Measurements from ENCODE around the gene CDH13.

The CDH13 gene

DNA sequence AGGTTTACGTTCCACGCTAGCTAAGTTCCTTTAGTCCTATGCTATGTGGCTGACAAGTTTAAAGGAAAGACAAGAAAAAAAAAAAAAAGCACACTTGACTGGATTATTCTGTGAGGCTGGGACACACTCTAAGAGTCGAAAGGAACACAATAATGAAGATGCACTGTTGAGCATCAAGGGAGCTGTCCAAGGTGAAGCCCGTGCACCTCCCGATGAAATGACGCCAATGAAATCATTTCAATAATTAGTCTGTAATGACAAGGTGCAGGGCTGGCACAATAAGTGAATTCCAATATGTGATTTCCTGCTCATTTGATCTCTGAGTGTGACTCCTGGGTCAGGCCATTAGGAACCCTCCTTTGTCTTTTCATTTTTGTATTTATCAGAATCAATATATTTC, 232.9 kb downstream of the CDH13 start:
- Histone ChIP-seq H3K27me3 (replicated peaks; ENCODE audit: control insufficient read depth, insufficient read depth, low read length) (no peaks in the 10 kb centered on the region), H3K36me3 (ENCODE audit: control insufficient read depth, insufficient read depth, low read length) (no peaks in the 10 kb centered on the region), H3K4me3 (replicated peaks; ENCODE audit: low read depth, low read length) (no peak overlapping the region)
- TF ChIP-seq, protein P1, sequence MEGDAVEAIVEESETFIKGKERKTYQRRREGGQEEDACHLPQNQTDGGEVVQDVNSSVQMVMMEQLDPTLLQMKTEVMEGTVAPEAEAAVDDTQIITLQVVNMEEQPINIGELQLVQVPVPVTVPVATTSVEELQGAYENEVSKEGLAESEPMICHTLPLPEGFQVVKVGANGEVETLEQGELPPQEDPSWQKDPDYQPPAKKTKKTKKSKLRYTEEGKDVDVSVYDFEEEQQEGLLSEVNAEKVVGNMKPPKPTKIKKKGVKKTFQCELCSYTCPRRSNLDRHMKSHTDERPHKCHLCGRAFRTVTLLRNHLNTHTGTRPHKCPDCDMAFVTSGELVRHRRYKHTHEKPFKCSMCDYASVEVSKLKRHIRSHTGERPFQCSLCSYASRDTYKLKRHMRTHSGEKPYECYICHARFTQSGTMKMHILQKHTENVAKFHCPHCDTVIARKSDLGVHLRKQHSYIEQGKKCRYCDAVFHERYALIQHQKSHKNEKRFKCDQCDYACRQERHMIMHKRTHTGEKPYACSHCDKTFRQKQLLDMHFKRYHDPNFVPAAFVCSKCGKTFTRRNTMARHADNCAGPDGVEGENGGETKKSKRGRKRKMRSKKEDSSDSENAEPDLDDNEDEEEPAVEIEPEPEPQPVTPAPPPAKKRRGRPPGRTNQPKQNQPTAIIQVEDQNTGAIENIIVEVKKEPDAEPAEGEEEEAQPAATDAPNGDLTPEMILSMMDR (IDR thresholded peaks at IDR 0.05; ENCODE audit: insufficient read depth, low read length, poor library complexity, severe bottlenecking) = no peak
- no peak for DNase-seq (ENCODE audit: extremely low read depth, insufficient read length)

DNA sequence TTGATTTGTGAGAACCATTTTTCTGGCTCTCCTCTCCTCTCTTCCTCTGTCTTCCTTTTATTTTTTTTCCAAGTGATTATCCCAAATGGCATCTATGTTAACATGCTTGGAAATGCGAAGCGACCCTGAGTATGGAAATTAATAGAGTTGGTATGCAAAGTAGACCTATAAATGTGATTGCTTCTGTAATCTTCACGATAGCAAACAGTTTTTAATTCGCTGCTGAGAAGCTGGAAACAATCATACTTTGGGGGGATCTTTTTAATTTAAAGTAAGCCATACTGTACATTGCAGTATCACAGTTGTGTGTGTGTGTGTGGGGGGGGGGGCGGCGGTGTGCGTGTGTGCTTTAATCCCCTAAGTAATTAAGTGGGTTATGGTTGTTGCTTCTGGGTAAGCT, 233.3 kb downstream of the CDH13 start:
- Histone ChIP-seq H3K4me3 (replicated peaks; ENCODE audit: low read depth, low read length) (no peak overlapping the region), H3K36me3 (ENCODE audit: control insufficient read depth, insufficient read depth, low read length) (no peaks in the 10 kb centered on the region), H3K27me3 (replicated peaks; ENCODE audit: control insufficient read depth, insufficient read depth, low read length) (no peaks in the 10 kb centered on the region)
- TF ChIP-seq, protein P1 (IDR thresholded peaks at IDR 0.05; ENCODE audit: insufficient read depth, low read length, poor library complexity, severe bottlenecking) = no peak
- no peak for DNase-seq (ENCODE audit: extremely low read depth, insufficient read length)

DNA sequence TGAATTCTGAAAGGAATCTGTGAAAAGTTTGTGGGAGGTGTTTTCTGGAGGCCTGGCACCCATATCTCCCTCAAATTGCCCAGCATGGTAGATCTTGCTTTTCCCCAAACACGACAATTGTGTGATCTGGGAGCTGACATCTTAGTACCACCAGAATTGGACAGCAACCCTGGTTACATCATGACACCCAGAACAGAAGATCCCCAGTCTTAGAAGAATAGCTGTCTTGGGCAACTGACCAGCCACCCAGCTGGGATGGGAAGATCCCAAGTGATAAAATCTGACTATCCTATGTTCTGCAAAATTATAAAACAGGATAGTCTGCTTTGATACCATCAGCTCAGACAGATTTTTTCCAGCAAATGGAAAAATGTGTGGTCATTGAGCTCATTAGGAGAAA, 235.3 kb downstream of the CDH13 start:
- TF ChIP-seq, protein P1 (IDR thresholded peaks at IDR 0.05; ENCODE audit: insufficient read depth, low read length, poor library complexity, severe bottlenecking) = no peak
- DNase-seq (ENCODE audit: extremely low read depth, insufficient read length) = no peak
- no peak overlapping the region for H3K4me3 ChIP-seq (replicated peaks; ENCODE audit: low read depth, low read length)
- no peaks in the 10 kb centered on the region for H3K27me3 ChIP-seq (replicated peaks; ENCODE audit: control insufficient read depth, insufficient read depth, low read length)
- no peaks in the 10 kb centered on the region for H3K36me3 ChIP-seq (ENCODE audit: control insufficient read depth, insufficient read depth, low read length)

DNA sequence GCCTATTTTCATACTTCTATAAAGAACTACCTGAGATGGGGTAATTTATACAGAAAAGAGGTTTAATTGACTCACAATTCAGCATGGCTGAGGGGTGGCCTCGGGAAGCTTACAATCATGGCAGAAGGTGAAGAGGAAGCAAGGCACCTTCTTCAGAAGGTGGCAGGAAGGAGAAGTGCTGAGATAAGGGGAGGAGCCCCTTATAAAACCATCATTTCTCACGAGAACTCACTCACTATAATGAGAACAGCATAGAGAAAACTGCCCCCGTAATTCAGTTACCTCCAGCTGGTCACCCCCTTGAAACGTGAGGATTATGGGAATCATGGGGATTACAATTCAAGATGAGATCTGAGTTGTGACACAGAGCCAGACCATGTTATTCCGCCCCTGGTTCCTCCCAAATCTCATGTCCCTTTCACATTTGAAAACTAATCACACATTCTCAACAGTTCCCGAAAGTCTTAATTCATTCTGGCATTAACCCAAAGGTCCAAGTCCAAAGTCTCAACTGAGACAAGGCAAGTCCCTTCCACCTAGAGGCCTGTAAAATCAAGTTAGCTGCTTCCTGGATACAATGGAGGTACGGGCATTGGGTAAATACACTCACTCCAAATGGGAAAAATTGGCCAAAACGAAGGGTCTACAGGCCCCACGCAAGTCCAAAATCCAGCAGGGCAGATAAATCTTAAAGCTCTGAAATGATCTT, 237.7 kb downstream of the CDH13 start:
- H3K36me3 ChIP-seq (ENCODE audit: control insufficient read depth, insufficient read depth, low read length) = no peaks in the 10 kb centered on the region
- TF ChIP-seq, protein P1 (IDR thresholded peaks at IDR 0.05; ENCODE audit: insufficient read depth, low read length, poor library complexity, severe bottlenecking) = no peak
- H3K4me3 ChIP-seq (replicated peaks; ENCODE audit: low read depth, low read length) = no peak overlapping the region

DNA sequence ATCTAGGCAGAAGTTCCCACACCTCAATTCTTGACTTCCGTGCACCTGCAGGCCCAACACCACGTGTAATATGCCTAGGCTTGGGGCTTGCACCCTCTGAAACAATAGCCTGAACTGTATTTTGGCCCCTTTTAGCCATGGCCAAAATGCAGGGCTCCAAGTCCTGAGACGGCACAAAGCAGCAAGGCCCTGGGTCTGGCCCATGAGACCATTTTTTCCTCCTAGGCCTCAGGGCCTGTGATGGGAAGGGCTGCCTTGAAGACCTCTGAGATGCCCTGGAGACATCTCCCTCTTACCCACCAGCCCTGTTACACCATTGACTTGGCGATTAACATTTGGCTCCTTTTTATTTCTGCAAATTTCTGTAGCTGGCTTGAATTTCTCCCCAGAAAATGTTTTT, 238.6 kb downstream of the CDH13 start:
- DNase-seq (ENCODE audit: extremely low read depth, insufficient read length) = no peak
- Histone ChIP-seq H3K27me3 (replicated peaks; ENCODE audit: control insufficient read depth, insufficient read depth, low read length) (no peaks in the 10 kb centered on the region), H3K36me3 (ENCODE audit: control insufficient read depth, insufficient read depth, low read length) (no peaks in the 10 kb centered on the region), H3K4me3 (replicated peaks; ENCODE audit: low read depth, low read length) (no peak overlapping the region)
- TF ChIP-seq, protein P1 (IDR thresholded peaks at IDR 0.05; ENCODE audit: insufficient read depth, low read length, poor library complexity, severe bottlenecking) = no peak

More for the DNA sequence above, 237.7 kb downstream of the CDH13 start:
- no peaks in the 10 kb centered on the region for H3K27me3 ChIP-seq (replicated peaks; ENCODE audit: control insufficient read depth, insufficient read depth, low read length)
- no peak for DNase-seq (ENCODE audit: extremely low read depth, insufficient read length)

DNA sequence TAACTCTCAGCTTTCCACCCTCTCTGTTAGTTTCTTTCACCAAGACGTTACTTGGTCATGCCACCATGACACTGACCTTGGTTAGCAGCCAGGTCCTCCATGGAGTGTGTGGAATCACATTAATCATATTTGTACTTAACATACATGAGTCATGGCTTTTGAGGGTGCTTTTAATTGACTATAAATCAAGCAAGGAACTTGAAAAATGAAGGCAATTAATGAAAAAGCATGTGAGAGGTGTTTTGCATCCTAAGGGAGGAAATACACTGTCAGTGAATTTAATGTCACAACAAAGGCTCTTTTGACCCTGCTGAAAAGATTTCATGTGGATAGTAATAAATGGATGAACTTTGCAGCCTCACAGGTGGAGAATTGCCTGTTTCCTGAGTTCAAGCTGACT, 240.7 kb downstream of the CDH13 start:
- Histone ChIP-seq H3K27me3 (replicated peaks; ENCODE audit: control insufficient read depth, insufficient read depth, low read length) (no peaks in the 10 kb centered on the region), H3K36me3 (ENCODE audit: control insufficient read depth, insufficient read depth, low read length) (no peaks in the 10 kb centered on the region), H3K4me3 (replicated peaks; ENCODE audit: low read depth, low read length) (no peak overlapping the region)
- DNase-seq (ENCODE audit: extremely low read depth, insufficient read length) = no peak
- TF ChIP-seq, protein P1 (IDR thresholded peaks at IDR 0.05; ENCODE audit: insufficient read depth, low read length, poor library complexity, severe bottlenecking) = no peak
